Activated T-cell treated with anti-CD3 and anti-CD28 coated beads for 48 hours (primary cell): Measurements from ENCODE around the gene MAML2.
"Not testable (repeated sequence)": the region's sequence is repeated elsewhere in the genome, so short reads cannot be mapped to it uniquely, and the experiment has no call there.

Experiments
- DNase-seq: peaks from one replicate; pipeline ENCODE4 v3.0.0-alpha.2; 2020; ENCODE audit warnings: low read depth

The MAML2 gene

DNA sequence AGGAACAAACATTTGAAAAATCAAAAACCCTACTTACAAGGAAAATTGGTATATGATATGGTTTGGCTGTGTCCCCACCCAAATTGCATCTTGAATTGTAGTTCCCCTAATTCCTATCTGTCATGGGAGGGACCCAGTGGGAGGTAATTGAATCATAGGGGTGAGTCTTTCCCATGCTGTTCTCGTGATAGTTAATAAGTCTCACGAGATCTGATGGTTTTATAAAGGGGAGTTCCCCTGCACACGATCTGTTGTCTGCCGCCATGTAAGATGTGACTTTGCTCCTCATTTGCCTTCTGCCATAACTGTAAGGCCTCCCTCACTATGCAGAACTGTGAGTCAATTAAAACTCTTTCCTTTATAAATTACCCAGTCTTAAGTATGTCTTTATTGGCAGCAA, 74.5 kb downstream of the MAML2 start:
- not testable (repeated sequence) for DNase-seq

DNA sequence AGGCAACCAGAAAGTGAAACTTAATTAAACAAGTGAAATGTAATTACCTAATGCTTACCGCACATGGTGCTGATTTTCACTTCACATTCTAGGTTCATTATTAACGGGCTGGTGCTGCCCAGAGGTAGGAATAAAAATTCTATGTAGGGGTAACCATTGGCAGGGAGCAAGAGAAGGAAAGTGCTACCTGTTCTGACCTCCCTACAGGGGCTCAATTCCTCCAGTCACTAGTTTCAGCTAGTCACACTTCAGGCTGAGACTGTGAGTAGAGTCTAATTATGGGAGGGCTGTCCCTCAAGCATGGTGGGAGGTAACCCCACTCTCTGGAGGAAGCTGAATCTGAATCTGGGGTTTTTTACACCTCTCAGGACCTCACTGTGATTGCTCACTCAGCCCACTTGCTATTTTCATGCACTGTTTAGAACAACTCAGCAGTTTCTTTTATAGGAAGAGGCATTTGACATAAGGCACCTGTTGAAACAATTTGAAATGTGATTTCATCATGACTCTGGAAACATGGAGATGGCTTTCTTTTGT, 75.4 kb downstream of the MAML2 start:
- DNase-seq = no peak

DNA sequence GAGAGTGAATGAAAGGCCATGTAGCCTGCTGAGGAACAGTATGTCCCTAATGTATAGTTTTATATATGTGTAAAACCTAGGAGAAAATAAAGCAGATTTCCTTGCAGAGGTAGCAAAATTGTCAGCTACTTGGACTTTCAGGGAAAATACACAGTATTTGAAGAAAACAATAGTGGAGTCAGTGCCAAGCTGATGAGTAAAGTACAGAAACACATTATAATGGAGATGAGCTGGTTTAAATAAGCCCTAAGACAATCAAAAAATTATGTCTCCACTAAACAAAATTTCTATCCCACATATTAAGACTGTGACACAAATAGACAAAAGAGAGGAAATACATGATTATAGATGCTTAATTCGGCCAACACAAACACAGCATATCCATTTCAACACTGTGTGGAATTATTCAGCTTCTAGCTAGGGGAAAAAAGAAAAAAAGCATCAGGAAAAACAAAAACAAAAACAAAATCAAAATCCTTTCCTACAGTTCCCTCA, 75.9 kb downstream of the MAML2 start:
- DNase-seq = no peak

DNA sequence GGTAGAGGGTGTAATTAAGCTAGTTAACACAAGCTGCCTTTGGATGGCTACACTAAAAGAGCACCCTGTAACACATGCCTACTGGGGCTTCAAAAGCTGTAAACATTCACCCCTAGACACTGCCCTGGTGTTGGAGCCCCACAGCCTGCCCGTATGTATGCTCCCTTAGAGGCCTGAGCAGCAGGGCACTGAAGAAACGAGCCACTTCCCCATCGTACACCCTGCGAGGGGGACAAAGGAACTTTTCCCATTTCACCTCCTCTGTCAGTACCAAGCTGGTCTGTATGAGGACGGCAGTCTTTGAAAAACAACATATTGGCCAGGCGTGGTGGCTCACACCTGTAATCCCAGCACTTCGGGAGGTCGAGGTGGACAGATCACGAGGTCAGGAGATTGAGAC, 77.0 kb downstream of the MAML2 start:
- no peak for DNase-seq

DNA sequence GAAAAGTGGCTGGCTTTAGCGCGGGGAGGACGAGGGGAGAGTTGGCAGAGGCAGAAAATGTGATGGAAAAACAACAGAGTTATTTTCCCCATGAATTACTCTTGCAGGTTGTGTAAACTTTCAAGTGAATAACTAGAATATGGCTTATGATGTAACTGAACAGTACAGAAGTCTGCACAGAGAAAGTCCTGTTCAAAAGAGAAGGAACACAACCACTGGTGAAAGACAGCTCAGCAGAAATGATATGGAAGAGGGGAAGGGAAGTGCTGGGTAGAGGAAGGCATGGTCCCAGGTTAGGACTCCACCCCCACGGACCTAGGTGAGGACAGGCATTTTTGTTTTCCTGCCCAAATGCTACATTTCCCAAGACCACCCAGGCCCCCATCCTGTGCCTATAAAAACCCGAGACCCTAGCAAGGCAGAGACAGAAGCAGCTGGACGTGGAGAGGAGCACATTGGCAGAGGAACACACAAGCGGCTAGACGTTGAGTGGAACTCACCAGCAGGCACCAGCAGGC, 77.7 kb downstream of the MAML2 start:
- no peak for DNase-seq

DNA sequence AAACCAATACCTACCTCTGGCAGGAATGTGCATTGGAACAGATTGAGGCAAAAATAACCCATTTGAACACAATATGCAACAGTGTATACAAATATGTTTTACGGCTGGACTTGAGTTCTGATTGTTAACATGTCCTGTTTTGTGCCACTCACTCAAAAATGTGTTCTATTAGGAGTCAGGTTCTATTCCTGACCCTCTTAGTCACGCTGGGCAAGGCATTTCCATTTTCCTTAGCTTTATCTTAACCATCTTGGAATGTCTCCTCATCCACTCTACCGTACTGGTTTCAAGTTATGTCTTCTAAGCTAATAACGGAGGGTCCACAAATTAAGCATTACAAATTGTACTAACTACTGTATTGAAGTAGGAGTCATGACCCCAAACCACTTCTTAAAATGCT, 78.6 kb downstream of the MAML2 start:
- DNase-seq = no peak

DNA sequence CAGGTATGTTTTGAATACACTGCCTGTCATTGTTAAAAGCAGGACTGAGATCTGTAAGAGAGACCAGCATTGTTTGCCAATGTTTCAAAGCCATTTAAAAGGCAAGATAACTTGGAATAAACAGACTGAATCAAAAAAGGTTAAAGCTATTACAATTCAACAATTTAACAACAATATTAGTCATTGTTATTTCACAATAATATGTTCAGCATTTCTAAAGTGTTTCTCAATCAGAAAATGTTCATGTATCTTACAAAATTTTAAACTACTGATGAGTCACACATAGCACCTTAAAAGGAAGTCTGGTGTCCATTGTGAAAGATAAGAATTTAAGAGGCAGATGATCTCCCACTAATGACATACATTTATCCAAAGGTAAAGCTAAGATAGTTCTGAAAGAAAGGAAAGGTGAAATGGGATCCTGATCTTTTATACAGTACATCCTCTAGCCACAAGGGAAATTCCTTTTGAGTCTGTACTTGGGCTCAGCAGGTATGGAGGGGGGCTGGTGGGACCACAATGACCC, 79.7 kb downstream of the MAML2 start:
- DNase-seq = no peak

DNA sequence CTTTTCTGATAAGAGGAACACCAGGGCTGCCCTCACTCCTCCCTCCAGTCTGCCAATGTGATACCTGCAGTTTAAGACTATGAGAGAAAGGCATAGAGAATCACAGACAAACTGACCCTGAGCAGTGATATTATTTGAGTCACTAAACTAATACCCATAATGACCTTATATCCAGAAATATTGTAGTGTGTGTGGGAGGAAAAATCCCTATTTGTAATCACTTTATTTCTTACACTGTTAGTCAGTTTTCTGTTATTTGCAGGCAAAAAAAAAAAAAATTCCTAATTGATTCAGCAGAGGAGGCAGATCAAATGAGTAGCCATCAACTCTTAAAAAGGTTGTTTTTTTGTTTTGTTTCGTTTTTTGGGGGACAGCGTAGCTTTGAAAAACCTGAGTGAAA, 82.5 kb downstream of the MAML2 start:
- DNase-seq = no peak

DNA sequence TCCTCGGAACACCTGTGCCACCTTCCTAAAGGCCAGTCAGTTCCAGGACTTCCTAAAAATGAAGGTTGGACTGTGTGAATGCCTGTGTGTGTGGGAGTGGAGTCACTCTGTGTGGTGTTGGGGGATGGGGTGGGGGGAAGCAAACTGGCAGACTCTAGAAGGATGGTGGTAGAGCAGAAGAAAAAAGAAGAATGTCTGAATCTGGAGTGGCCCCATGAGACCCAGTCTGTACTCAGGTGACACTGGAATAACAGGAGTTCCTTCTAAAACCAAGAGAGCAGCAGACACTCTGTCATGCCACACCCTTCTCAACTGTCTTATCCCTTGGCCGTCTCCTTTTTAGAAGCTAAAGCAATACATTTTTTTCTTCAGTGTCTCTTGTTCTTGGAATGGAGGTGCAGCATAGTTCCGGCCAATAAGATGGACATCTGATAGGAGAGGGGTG, 82.9 kb downstream of the MAML2 start:
- DNase-seq = no peak

DNA sequence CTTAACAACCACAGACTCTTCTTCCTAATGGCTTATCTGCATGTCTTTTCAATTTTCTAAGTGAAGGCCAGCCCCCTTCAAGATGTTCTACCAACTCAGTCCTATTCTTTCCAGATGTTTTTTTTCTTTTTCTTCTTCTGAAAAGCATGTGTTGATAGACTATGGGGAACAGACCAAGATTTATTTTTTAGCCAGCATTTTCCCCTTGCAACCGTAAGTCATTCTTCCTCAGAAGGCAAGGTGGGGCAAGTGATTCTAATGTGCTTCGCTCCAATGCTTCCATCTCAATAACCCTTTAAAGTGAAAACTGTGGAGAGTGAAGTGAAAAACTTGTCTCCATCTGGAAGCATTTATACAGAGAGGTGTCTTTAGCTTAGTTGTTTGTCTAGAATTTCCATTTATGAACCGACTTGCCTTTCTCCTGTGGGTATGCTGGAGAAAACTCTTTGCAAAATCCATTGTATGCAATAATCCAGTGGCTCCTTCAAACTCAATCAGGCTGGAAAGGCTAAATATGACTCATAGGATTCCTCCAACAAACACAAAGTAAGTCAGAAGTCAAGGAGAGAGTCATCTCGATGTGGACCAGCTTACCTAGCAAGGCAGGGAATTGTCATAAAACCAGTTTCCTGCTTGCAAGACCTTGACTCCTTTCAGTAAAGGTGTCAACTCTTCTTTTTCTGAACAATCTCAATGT, 83.7 kb downstream of the MAML2 start:
- no peak for DNase-seq

DNA sequence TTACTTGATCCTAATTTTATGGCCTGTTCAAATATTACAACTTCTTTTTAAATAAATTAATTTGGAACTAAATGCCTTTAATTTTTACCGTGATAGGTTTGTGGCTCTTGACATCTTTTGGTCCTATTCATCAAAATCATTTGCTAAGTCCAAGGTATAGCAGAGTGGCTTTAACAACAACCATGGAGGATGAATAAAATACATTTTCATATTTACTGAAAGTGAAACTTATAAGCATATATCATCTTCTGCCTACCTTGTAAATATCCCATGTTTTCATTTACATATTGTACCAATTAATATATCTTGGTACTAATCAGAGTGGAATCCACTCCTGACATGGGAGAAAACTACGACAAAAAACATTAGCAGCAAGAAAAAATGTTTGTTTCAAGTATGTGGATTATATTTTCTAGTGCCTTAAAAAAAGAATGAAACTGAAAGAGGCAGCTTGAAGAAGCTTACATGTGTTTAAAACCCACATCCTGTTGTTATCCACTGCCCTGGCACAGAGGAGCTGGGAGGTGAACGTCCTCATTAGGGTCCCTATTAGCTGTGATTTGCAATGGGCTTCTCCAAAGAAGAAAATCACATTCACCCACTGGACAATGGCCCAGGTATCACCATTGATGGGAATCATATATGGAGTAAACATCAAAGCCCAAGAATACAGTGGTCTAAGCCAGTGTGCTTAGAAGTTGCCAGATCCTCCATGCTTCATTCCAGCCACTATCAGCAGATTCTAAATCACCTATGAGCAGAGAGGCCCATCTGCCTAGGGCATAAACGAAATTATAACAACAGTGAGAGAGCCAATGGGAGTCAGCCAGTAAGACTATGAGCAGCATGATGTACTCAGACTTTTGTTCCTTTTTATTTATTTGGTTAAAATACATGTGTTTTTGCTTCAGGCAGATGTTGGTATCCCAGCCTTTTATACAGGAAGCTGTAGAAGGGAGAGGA, 84.7 kb downstream of the MAML2 start:
- no peak for DNase-seq

DNA sequence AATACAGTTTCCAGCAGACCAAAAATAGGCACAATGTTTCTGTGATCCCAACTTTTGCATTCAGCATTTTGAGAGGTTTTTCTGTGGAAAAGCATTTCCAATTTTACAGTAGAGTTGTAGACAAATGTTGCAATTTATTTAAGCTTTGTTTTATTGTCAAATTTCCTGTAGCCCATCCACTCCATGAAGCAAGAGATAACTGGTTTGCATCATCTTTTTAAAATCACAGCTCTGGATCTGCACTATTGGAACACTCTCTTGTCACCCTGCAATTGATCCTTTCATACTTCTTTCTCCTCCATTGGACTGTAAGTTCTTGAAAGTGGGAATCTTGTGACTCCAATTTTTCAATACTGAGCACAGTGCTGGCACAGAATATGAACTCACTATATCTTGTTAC, 86.0 kb downstream of the MAML2 start:
- no peak for DNase-seq

DNA sequence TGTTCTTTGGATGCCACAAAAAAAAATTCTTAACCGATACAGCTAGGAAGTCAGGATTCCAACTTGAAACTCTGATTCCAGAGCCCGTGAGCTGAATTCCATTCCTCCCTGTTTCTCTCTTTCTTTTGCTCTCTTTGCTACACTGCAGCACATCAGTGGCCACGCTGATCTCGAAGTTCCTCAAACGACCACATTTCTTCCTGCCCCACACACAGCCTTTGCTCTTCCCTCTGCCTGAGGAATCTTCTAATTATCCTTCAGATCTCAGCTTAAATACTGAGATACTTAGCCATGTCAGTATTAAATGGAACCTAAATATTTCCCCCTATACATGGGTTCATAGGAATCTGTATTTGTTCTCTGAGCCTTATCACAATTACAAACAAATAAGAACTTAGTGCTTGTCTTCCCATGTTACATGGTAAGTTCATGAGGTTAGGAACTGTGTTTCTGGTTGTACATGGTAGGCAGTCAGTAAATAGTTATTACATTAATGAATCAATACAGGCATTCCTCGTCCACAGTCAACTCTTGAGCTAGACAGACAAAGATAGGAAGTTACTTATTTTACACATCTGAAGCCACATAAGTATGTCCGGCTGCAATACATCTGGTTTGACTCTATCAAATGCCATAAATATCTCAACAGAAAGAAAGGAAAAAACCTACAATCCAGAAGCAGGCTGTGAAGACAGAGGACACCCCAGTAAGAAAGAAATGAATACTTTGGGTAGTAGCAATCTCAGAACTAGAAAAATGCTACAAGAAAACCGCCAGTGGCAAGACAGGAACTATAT, 86.6 kb downstream of the MAML2 start:
- no peak for DNase-seq

DNA sequence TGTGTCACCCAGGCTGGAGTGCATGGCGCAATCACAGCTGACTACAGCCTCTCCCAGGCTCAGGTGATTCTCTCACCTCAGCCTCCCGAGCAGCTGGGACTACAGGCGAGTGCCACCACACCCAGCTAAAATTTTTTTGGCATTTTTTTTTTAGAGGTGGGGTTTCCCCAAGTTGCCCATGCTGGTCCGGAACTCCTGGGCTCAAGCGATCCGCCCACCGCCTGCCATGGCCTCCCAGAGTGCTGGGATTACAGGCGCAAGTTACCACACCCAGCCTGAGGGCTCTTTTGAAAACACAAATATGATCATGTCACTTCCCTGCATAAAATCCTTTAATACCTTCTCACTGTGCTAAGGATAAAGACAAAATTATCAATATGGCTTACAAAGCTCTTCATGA, 88.1 kb downstream of the MAML2 start:
- no peak for DNase-seq

DNA sequence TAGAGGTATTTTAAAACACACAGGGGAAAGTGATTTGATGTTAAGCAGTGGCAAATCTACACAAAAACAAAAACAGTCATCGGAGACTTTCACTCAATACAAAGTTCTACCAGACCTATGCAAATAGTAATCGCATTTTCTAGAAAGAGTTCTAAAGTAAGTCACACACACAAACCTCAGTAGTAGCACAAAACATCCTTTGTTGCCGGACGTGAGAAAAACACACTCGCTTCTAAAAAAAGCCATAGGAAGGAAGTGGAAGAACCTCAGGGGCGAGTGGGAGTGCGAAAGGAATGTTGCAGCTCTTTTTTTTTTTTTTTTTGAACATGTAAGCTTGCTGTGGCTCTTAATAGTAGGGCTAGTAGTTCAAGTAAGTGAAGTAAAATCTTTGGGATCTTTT, 88.9 kb downstream of the MAML2 start:
- no peak for DNase-seq

DNA sequence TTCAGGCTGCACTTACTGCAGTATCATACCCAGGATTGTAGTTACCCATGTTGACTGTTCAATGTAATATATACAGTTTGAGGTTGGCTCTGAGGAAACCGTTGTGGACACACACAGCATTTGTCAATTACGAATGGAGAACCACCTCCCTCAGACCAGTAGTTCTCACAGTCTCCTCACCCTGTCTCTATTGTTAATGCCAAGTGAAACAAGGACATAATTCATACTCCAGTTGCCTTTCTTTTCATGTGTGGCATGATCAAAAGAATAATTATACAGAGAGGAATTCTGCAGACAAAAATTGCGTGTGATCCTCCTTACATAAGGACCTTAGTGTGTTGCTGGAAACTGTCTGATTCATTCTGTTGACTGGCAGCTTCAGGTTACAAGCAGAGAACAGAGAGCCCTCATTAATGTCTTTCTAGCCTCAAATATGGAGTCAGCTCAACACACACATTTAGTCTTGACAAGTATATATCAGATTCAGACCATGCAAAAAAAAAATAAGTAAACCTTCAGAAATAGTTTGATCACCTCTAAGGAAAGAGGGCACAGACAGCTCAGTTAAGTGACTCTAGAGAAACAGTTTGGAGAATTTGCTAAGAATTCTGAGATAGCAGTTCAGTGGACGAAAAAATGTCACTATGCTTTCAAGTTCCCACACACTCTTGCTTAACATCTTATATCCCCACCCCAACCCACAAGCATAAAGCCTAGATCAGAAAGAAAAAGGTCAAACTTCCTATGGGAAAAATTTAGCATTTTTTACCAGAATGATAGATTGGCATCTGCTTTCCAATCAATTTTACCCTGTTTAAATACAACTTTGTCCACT, 96.1 kb downstream of the MAML2 start:
- no peak for DNase-seq

DNA sequence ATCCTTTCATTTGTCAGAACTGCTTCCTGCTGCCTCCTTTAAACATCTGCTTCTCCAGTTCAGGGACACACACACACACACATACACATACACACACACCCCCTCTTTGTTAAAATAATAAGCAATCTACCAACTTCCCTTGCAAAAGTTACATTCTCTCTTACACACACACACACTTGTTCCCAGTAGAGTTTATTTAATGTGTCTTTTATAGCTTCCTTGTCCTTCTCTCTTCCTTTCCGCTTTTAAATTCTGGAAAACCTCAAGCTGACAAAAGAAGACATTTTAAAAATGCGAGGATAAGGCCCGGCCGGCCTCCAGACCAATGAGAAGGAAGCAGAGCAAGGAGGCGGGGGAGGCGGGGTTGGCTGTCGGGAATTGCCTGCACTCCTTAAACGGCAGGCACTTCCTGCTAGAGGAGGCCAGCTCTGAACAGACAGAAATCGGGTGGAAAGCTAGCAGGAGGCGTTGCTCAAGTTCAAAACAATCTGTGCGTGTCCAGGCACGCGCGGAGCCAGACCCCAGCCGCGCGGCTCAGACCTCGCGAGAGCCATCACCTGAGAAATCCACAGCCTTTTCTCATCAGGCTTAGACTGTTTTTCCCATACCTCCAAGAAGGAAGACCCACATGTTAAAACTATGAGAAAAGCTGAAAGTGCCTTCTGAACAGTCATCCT, 99.9 kb downstream of the MAML2 start:
- DNase-seq = peak; percentile 75

DNA sequence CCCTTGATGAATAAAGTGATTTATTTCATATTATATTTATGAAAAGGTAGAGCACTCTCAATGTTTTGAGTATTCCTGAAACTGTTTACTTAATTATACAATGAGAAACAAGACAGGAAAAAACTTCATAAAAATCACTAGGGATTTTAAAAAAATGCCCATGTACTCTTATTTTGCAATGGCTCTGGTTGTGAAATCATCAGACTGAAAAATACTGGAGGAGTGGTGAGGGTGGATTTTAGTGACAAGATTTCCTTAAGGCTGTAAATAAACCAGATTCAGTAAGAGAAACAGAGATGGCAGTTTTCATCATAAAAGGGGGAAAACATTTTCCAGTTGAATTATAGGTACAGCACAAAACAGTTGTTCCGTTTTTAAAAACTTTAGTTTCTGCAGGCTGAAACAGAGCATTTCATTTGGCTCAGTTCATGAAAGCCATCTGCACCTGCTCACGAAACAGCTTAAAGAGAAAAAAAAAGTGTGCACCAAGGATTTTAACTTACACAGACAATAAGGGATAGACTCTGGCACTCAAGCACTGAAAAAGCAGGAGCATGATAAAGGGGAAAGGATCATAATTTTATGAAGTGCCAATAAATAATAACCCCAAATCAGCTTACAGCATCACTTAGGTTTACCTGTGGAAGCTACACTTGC, 100.7 kb downstream of the MAML2 start:
- no peak for DNase-seq

DNA sequence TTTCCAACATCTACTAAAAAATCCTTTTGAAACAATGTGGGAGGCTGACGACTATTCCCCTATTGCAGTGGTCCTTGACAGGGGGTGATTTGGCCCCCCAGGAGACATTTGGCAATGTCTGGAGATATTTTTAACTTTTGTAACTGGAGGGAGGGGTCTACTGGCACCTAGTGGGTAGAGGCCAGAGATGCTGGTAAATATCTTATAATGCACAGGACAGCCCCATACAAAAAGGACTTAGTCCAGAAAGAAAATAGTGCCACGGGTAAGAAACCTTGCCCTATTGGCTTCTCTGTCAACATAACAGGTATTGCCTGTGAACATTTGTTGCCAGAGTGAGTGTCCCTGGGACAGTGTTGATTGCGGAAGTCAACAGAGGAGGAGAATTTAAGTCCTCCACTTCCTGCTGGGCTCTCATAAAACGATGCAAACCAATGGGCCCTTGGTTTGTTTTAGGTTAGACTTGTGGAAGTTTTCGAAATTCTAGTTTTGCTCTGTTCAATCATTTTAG, 101.6 kb downstream of the MAML2 start:
- DNase-seq = no peak
